ENCODE results near the gene KIF19. TPM values are rescaled to one million over a fixed set of nuclear protein-coding genes. Genes with fewer than 3 reads are reported as not detected.

KIF19 gene
- polyA plus RNA-seq, 2 of the 4 experiments (the other 2 are of a cell fraction): not detected

DNA sequence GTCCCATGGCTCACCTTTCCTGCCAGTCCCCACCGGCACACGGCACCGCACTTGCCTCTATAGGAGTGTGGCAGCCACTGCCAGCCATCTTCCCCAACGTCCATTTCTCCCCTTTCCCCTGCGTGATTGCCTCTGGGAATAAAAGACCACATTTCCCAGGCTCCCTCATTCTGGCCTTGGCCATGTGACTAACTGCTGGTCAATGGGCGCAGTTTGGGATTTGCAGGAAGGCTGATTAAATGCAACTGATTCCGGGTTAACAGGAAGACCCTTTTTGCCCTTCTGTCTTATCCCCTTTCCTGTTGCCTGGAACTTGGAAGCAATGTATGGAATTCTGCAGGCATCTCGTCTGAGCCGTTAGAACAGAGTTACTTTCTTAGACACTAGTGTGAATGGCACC is 32.7 kb downstream of the KIF19 start:
- Histone ChIP-seq H3K27ac (no peak overlapping the region), H3K4me1 (peaks cover 14% of the 10 kb centered on the region; the same call in 1 of the 3 replicates), H3K4me2 (no peak overlapping the region), H3K4me3 (no peak overlapping the region), H3K9me3 (no peaks in the 10 kb centered on the region)
- POLR2A ChIA-PET: no interaction called here
- FAIRE-seq: no peak
- DNase-seq (ENCODE audit: low read depth in 1 of 2, low spot score in 1 of 2): peak in 1 of 2 experiments; percentile 35
- CTCF ChIA-PET: interaction anchor here (0.8 to 34.5 kb wide), 8 partner anchors 12 to 183 kb away, joined by 3 to 674 read pairs (median 8); partner anchors contain the start of genes BTBD17 and GPR142
- ATAC-seq: no peak
- WGBS (ENCODE audit: missing lambda C conversion rate): 50% methylated on average over 9 of the region's 9 CpGs
- TF ChIP-seq, protein P1, sequence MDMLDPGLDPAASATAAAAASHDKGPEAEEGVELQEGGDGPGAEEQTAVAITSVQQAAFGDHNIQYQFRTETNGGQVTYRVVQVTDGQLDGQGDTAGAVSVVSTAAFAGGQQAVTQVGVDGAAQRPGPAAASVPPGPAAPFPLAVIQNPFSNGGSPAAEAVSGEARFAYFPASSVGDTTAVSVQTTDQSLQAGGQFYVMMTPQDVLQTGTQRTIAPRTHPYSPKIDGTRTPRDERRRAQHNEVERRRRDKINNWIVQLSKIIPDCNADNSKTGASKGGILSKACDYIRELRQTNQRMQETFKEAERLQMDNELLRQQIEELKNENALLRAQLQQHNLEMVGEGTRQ (IDR thresholded peaks at IDR 0.05): peak; percentile 46; the same call in 1 of the 2 replicates
- TF ChIP-seq, protein P2, sequence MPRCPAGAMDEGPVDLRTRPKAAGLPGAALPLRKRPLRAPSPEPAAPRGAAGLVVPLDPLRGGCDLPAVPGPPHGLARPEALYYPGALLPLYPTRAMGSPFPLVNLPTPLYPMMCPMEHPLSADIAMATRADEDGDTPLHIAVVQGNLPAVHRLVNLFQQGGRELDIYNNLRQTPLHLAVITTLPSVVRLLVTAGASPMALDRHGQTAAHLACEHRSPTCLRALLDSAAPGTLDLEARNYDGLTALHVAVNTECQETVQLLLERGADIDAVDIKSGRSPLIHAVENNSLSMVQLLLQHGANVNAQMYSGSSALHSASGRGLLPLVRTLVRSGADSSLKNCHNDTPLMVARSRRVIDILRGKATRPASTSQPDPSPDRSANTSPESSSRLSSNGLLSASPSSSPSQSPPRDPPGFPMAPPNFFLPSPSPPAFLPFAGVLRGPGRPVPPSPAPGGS (IDR thresholded peaks at IDR 0.05): no peak

DNA sequence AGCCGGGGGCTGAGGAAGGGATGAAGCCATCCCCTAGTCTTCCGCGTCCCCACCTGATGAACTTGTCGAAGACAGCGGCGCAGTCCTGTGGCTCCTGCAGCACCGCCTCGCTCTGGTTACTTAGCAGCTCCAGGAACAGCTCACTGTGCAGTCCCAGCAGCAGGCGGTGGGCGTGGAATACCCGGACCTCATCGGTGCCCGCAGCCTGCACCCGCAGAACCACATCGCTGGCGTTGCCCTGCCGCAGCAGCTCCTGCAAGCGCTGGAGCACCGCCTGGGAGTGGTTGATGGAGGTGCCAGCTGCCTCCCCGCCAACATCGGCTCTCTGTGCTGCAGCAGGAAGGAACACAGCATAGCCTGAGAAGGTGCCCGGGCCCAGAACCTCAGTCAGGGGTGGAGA is 33.9 kb downstream of the KIF19 start:
- no peak overlapping the region for H3K4me2 ChIP-seq
- ChIA-PET CTCF (interaction anchor here (0.6 to 34.5 kb wide), 9 partner anchors 12 to 232 kb away, joined by 3 to 674 read pairs (median 3); partner anchors contain the start of genes BTBD17, CD300LB, CD300LD and GPR142), POLR2A (no interaction called here)
- DNase-seq (ENCODE audit: low read depth in 1 of 2, low spot score in 1 of 2): no peak
- no peak for TF ChIP-seq CBX2 (IDR thresholded peaks at IDR 0.05; ENCODE audit: borderline replicate concordance, low read depth)
- TF ChIP-seq RAD21 (conservative IDR thresholded peaks at IDR 0.05 in 1 of 2, IDR thresholded peaks at IDR 0.05 in 1 of 2): no peak
- no peak for TF ChIP-seq HEYL (CRISPR knock-in tag; IDR thresholded peaks at IDR 0.05)
- no peak for TF ChIP-seq BHLHE40 (IDR thresholded peaks at IDR 0.05; ENCODE audit: low read depth, low read length)
- no peak for TF ChIP-seq CBX8 (IDR thresholded peaks at IDR 0.05)
- TF ChIP-seq, protein P3, sequence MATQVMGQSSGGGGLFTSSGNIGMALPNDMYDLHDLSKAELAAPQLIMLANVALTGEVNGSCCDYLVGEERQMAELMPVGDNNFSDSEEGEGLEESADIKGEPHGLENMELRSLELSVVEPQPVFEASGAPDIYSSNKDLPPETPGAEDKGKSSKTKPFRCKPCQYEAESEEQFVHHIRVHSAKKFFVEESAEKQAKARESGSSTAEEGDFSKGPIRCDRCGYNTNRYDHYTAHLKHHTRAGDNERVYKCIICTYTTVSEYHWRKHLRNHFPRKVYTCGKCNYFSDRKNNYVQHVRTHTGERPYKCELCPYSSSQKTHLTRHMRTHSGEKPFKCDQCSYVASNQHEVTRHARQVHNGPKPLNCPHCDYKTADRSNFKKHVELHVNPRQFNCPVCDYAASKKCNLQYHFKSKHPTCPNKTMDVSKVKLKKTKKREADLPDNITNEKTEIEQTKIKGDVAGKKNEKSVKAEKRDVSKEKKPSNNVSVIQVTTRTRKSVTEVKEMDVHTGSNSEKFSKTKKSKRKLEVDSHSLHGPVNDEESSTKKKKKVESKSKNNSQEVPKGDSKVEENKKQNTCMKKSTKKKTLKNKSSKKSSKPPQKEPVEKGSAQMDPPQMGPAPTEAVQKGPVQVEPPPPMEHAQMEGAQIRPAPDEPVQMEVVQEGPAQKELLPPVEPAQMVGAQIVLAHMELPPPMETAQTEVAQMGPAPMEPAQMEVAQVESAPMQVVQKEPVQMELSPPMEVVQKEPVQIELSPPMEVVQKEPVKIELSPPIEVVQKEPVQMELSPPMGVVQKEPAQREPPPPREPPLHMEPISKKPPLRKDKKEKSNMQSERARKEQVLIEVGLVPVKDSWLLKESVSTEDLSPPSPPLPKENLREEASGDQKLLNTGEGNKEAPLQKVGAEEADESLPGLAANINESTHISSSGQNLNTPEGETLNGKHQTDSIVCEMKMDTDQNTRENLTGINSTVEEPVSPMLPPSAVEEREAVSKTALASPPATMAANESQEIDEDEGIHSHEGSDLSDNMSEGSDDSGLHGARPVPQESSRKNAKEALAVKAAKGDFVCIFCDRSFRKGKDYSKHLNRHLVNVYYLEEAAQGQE (IDR thresholded peaks at IDR 0.05): no peak
- no peak for TF ChIP-seq KDM1A (IDR thresholded peaks at IDR 0.05; ENCODE audit: low read depth)
- TF ChIP-seq, protein P4, sequence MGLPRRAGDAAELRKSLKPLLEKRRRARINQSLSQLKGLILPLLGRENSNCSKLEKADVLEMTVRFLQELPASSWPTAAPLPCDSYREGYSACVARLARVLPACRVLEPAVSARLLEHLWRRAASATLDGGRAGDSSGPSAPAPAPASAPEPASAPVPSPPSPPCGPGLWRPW (IDR thresholded peaks at IDR 0.05): no peak
- no peak for TF ChIP-seq JUN (IDR thresholded peaks at IDR 0.05)
- H3K4me1 ChIP-seq: peaks cover 8% of the 10 kb centered on the region; the same call in 1 of the 3 replicates
- H3K4me3 ChIP-seq: no peak overlapping the region
- no peak overlapping the region for H3K27ac ChIP-seq
- ATAC-seq: no peak
- H3K9me3 ChIP-seq: no peaks in the 10 kb centered on the region
- WGBS (ENCODE audit: missing lambda C conversion rate): 78% methylated on average over 19 of the region's 22 CpGs
- FAIRE-seq: no peak

DNA sequence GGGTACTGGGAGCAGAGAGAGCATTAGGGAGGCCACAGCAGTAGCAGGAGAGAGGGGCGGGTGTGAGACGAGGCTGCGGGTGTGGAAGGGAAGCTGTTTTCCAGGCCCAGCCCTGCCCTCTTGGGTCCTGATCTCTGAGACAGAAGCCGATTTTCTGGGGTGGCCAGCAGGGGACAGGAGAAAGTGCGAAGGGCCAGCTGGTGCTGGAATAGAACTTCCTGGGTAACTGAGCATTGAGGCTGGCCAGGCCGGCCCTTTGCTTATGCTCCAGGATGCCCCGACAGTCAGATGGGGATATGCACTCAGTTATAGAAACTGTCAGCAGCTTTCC is 34.8 kb downstream of the KIF19 start:
- Histone ChIP-seq H3K4me3 (no peak overlapping the region), H3K4me1 (peaks cover 8% of the 10 kb centered on the region; the same call in 1 of the 3 replicates), H3K9me3 (no peaks in the 10 kb centered on the region), H3K4me2 (no peak overlapping the region), H3K27ac (no peak overlapping the region)
- FAIRE-seq: no peak
- WGBS (ENCODE audit: missing lambda C conversion rate): 52% methylated on average over 7 of the region's 7 CpGs
- no peak for DNase-seq (ENCODE audit: low read depth in 1 of 2, low spot score in 1 of 2)
- ChIA-PET CTCF (interaction anchor here (0.8 to 34.5 kb wide), 32 partner anchors 11 to 477 kb away, joined by 3 to 674 read pairs (median 4); partner anchors contain the start of genes BTBD17, CD300LB, GPR142 and TTYH2), POLR2A (no interaction called here)
- peak; percentile 22 to 49; a peak in 3 of 6 replicates for ATAC-seq
- no peak for TF ChIP-seq ZC3H11A (IDR thresholded peaks at IDR 0.05)
- TF ChIP-seq SREBF2 (IDR thresholded peaks at IDR 0.05): no peak
- TF ChIP-seq MAFK (IDR thresholded peaks at IDR 0.05; ENCODE audit: partially characterized antibody): no peak
- no peak for TF ChIP-seq JUNB (IDR thresholded peaks at IDR 0.05)
- no peak for TF ChIP-seq MAZ (IDR thresholded peaks at IDR 0.05; ENCODE audit: borderline replicate concordance, low read depth, low read length)
- TF ChIP-seq, protein P5, sequence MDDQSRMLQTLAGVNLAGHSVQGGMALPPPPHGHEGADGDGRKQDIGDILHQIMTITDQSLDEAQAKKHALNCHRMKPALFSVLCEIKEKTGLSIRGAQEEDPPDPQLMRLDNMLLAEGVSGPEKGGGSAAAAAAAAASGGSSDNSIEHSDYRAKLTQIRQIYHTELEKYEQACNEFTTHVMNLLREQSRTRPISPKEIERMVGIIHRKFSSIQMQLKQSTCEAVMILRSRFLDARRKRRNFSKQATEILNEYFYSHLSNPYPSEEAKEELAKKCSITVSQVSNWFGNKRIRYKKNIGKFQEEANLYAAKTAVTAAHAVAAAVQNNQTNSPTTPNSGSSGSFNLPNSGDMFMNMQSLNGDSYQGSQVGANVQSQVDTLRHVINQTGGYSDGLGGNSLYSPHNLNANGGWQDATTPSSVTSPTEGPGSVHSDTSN (IDR thresholded peaks at IDR 0.05): no peak
- no peak for TF ChIP-seq GATA3 (IDR thresholded peaks at IDR 0.05; ENCODE audit: borderline replicate concordance)
- no peak for TF ChIP-seq TFCP2L1 (CRISPR knock-in tag; IDR thresholded peaks at IDR 0.05)
- no peak for TF ChIP-seq HOXB13 (CRISPR knock-in tag; IDR thresholded peaks at IDR 0.05; ENCODE audit: low read depth)
- no peak for TF ChIP-seq RARB (CRISPR knock-in tag; IDR thresholded peaks at IDR 0.05)
- TF ChIP-seq, protein P3 (IDR thresholded peaks at IDR 0.05): no peak
- TF ChIP-seq, protein P1 (IDR thresholded peaks at IDR 0.05): no peak
- no peak for TF ChIP-seq RNF2 (IDR thresholded peaks at IDR 0.05; ENCODE audit: borderline replicate concordance, low read depth)

All from A549 (cell line).